GM12872 (cell line): ENCODE results near the gene ELOVL2.

Source experiments
- TF ChIP-seq, protein P1 (sequence below): IDR thresholded peaks from 3 replicates; pipeline ENCODE4 v1.5.1; 2011; ENCODE audit warnings: low read depth, mild to moderate bottlenecking, low read length, moderate library complexity; ENCODE audit not compliant: insufficient read depth

The ELOVL2 gene

DNA sequence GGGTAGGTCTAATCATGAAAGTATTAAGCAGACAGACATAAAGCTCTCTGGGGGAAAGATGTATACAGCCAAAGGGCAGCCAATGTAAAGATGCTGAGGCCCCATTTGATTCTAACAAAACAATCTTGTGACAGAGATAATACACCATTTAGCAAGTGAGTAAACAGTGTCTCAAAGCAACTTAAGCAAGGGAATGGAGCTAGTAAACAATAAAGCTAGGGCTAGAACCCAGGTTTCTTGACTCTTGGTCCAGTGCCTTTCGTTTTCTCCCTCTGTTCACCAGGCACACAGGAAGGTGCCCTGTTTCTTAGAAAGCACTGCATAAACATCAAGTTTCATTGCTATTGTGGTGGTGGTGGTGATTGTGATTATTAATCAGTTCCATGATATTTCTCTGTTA, 5.1 kb downstream of the ELOVL2 start:
- TF ChIP-seq, protein P1, sequence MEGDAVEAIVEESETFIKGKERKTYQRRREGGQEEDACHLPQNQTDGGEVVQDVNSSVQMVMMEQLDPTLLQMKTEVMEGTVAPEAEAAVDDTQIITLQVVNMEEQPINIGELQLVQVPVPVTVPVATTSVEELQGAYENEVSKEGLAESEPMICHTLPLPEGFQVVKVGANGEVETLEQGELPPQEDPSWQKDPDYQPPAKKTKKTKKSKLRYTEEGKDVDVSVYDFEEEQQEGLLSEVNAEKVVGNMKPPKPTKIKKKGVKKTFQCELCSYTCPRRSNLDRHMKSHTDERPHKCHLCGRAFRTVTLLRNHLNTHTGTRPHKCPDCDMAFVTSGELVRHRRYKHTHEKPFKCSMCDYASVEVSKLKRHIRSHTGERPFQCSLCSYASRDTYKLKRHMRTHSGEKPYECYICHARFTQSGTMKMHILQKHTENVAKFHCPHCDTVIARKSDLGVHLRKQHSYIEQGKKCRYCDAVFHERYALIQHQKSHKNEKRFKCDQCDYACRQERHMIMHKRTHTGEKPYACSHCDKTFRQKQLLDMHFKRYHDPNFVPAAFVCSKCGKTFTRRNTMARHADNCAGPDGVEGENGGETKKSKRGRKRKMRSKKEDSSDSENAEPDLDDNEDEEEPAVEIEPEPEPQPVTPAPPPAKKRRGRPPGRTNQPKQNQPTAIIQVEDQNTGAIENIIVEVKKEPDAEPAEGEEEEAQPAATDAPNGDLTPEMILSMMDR = no peak

DNA sequence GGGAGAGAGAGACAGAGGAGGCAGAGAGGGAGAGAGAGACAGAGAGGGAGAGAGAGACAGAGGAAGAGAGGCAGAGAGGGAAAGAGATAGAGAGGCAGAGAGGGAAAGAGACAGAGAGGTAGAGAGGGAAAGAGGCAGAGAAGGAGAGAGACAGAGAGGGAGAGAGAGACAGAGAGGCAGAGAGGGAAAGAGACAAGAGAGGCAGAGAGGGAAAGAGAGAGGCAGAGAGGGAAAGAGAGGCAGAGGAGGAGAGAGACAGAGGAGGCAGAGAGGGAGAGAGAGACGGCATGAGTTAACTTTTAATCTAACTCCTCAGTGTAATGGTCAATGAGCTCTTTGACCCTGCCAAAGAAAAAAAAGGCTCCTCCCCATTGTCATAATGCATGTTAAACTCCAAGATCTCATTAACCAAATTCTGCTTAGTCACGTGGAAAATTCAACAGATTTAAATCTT, 7.1 kb downstream of the ELOVL2 start:
- TF ChIP-seq, protein P1 = no peak

DNA sequence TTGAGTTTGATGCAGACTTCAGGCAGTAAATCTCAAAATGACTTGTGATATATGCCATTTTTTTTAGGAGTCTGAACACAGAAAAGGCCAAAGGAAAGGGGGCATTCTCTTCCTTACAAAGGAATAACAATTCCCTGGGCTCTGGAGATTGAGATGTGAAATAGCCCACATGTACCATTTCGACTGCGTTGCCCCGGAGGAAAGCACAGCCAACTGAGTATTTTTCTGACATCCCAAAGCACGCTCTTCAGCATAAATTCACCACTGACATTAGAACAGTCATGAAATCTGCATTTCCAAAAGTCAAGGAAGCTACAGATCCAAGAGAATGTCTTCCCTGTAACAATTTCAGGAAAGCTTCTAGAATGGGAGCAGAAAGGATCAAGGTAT, 7.8 kb downstream of the ELOVL2 start:
- TF ChIP-seq, protein P1 = no peak

DNA sequence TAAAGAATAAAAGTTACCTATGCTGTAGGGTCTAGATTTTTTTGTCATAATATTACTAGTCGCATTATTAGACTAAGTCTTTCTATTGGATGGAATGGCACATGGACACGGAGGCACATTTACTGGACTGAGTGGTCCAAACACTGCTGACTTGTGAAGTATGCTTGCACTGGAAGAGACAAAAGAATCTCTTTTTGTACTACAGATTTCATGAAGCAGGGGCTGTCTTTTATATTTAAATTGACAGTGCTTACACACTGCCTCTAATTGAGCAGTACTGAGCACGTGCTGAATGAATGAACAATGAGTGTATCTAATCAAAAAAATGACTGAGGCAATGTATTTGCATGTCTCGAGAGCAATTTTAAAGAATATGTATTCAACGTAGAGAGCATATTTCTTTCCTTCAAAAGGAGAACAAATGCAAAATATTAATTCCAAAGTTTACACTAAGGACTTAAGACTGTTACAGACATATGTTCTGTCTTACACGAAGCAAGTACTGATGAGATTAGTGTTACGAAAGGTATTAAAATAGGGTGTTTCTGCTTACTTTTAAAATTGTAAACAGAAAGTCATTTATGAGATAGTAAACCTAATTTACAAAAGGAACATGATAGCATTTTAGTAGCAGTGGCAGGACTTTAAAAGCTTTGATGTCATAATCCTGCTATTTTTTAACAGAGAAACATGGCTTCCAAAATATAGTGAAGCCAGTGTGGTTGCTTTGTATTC, 8.3 kb downstream of the ELOVL2 start:
- TF ChIP-seq, protein P1 = no peak

DNA sequence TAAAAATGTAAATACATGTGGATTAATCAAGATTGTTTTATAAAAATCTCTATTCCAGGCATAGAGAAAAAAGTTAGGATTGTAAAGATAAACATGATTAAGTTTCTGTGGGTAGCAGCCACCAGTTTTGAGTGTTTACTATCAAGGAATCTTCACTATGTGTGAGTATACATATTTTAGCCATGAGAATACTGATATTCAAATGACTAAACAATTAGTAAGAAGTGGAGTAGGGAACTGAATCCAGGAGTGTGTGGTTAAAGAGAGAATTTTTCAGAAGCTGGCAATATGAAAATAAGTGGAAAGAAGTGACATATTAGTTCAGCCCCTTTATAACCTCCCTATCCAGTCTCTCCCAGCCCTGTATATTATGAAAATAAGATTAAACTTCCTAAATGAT, 10.3 kb downstream of the ELOVL2 start:
- TF ChIP-seq, protein P1 = no peak

DNA sequence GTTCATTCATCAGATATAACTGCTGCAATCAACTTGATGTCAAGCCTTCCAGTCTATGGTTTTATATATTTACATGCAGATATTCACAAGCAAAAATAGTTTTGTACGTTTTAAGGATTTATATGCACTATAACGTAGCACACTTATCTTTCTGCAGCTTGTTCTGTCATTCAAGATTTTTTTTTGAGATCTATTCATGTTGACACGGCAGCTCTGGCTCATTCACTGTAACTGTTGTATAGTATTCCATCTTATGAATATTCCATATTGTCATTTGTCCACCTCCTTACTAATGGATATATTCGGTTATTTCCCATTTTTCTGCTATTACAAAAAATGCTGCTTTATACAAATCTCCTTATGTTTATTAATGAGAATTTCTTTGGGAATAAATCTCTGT, 13.2 kb downstream of the ELOVL2 start:
- TF ChIP-seq, protein P1 = no peak

DNA sequence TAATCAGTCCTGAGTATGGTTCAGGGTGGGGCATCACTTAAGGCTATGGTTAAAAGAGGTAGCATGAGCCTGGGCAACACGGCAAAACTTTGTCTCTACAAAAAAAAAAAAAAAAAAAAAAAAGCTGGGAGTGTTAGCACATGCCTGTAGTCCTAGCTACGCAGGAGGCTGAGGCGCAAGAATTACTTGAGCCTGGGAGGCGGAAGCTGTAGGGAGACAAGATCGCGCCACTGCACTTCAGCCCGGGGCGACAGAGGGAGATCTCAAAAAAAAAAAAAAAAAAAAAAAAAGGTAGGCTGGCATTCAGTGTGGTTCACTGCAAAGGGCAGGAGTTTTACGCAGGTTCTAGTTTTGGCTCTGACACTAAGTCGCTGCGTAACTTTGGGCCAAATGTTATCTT, 15.1 kb downstream of the ELOVL2 start:
- TF ChIP-seq, protein P1 = no peak
